AG09309 (cell line): ENCODE measurements around the gene NKRF.

ENCODE experiments used
- DNase-seq: peaks from one replicate; pipeline ENCODE4 v3.0.0-alpha.2; 2010; ENCODE audit warnings: low read depth
- H3K4me3 ChIP-seq: 2 replicates; pipeline ENCODE4 v1.5.1; 2011; ENCODE audit warnings: mild to moderate bottlenecking, low read depth, low read length, moderate library complexity; ENCODE audit not compliant: control insufficient read depth
- CTCF ChIP-seq: IDR thresholded peaks from 2 replicates; pipeline ENCODE4 v1.5.1; 2011; ENCODE audit warnings: mild to moderate bottlenecking, low read depth, low read length, inconsistent platforms; ENCODE audit not compliant: insufficient read depth, control insufficient read depth; ENCODE audit errors: missing control alignments

Gene NKRF

GRCh38 chrX:119635179-119635578, 29.0 kb upstream of the NKRF start:
- TF ChIP-seq CTCF = no peak
- H3K4me3 ChIP-seq = no peak overlapping the region
- no peak for DNase-seq

- DNase-seq = no peak
- no peak overlapping the region for H3K4me3 ChIP-seq
- TF ChIP-seq CTCF = no peak
Observed at GRCh38 chrX:119625843-119626242, 19.6 kb upstream of the NKRF start.

GRCh38 chrX:119624951-119625668, 18.9 kb upstream of the NKRF start:
- TF ChIP-seq CTCF = no peak
- DNase-seq = no peak
- H3K4me3 ChIP-seq = no peak overlapping the region

- DNase-seq = no peak
- no peak for TF ChIP-seq CTCF
- no peak overlapping the region for H3K4me3 ChIP-seq
Observed at GRCh38 chrX:119624417-119624816, 18.2 kb upstream of the NKRF start.

GRCh38 chrX:119622356-119623232, 16.4 kb upstream of the NKRF start:
- DNase-seq = peak; percentile 29
- no peak for TF ChIP-seq CTCF
- no peak overlapping the region for H3K4me3 ChIP-seq

- no peak for DNase-seq
- H3K4me3 ChIP-seq = no peak overlapping the region
- no peak for TF ChIP-seq CTCF
Observed at GRCh38 chrX:119618439-119618838, 12.2 kb upstream of the NKRF start.
